IPS-18a (cell line): Measurements from ENCODE around the gene CGB8.
"Not testable (repeated sequence)": the region's sequence is repeated elsewhere in the genome, so short reads cannot be mapped to it uniquely, and the experiment has no call there.

ENCODE experiments used
- H3K27ac ChIP-seq: one replicate; pipeline ENCODE4 v1.5.1; 2013; ENCODE audit warnings: low read length
- H3K27me3 ChIP-seq: one replicate; pipeline ENCODE4 v1.6.1; 2013; ENCODE audit warnings: mild to moderate bottlenecking, low read length; ENCODE audit not compliant: control insufficient read depth, insufficient read depth
- H3K36me3 ChIP-seq: one replicate; pipeline ENCODE4 v1.6.1; 2013; ENCODE audit warnings: low read depth, low read length; ENCODE audit not compliant: control insufficient read depth
- H3K4me1 ChIP-seq: one replicate; pipeline ENCODE4 v1.6.1; 2013; ENCODE audit warnings: low read depth, low read length; ENCODE audit not compliant: control insufficient read depth
- H3K4me3 ChIP-seq: one replicate; pipeline ENCODE4 v1.5.1; 2013; ENCODE audit warnings: low read length
- H3K9ac ChIP-seq: one replicate; pipeline ENCODE4 v1.6.1; 2013; ENCODE audit warnings: mild to moderate bottlenecking, low read length, moderate library complexity
- H3K9me3 ChIP-seq: one replicate; pipeline ENCODE4 v1.6.1; 2013; ENCODE audit warnings: low read depth, low read length; ENCODE audit not compliant: control insufficient read depth

The CGB8 gene

DNA sequence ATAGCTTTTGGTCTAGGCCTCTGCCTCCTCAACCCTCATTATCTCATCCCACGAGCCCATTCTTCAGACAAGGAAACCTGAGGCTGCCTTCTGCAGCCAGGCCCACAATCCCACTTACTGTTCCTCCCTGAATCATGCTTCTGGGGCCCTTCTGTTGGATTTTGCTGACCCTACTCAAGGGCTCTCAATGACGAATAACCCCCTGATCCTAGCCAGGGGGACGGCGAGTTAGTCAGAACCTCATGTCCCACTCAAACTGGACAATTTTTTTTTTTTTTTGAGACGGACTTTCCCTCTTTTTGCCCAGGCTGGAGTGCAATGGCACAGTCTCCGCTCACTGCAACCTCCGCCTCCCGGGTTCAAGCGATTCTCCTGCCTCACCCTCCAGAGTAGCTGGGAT is 26.8 kb downstream of the CGB8 start:
- Histone ChIP-seq H3K27ac (no peak overlapping the region), H3K36me3 (no peaks in the 10 kb centered on the region), H3K9me3 (no peaks in the 10 kb centered on the region), H3K4me1 (peaks cover 4% of the 10 kb centered on the region), H3K4me3 (no peak overlapping the region), H3K9ac (no peak overlapping the region), H3K27me3 (peaks cover 38% of the 10 kb centered on the region)

DNA sequence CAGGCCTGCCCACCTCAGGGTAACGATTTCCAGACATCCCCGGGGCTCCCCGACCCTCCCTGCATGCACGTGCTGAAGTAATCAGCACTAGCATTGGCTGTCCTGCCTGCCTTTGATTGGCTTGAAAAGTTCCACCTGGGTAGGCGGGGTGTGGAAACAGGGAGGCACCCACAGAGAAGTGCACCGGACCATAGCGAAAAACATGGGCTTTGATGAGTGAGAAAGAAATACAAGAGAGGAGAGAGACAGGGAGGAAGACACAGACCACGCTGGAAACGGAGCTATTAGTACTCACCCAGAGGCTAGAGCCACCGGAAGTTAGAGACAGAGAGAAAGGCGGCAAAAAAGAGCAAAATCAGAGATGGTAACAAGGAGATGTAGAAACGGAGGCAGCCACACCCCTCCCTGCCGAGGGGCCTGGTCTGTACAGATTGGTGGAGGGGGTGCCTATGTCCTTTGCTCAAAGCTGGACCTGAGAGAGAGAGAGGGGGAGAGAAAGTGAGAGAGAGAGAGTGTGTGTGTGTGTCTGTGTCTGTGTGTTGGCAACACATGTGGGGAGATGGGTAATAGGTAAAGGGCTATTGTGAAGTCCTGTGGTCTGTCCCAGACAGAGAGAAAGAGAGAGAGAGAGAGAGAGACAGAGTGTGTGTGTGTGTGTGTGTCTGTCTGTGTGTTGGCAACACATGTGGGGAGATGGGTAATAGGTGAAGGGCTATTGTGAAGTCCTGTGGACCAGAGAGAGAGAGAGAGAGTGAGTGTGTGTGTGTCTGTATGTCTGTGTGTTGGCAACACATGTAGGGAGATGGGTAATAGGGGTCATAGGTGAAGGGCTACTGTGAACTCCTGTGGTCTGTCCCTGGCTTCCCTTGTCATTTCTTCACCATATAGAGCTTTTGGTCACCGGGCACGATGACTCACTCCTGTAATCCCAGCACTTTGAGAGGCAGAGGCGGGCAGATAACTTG is 27.7 kb downstream of the CGB8 start:
- no peaks in the 10 kb centered on the region for H3K9me3 ChIP-seq
- H3K36me3 ChIP-seq = no peaks in the 10 kb centered on the region
- peaks cover 4% of the 10 kb centered on the region for H3K4me1 ChIP-seq
- H3K9ac ChIP-seq = no peak overlapping the region
- no peak overlapping the region for H3K27ac ChIP-seq
- no peak overlapping the region for H3K4me3 ChIP-seq
- peaks cover 38% of the 10 kb centered on the region for H3K27me3 ChIP-seq

DNA sequence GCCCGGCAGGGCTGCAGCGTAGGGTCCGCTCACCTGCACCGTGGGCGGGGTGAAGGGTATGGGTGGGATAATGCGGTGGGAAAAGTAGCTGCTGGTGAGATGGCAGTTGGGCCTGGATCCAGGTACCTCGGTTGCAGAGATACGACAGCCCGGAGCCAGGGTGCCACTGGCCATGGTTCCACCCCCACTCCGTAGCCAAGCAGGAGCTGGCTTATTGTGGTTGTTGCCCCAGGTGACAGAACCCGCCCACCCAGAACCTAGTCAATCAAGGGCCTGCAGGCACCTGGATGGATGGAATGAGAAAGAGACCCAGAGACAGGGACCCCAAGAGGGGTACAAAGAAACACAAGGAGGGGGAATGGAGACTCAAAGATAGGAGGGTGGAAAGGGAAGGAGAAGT is 28.6 kb downstream of the CGB8 start:
- H3K27ac ChIP-seq = no peak overlapping the region
- no peak overlapping the region for H3K9ac ChIP-seq
- no peaks in the 10 kb centered on the region for H3K9me3 ChIP-seq
- H3K27me3 ChIP-seq = peaks cover 38% of the 10 kb centered on the region
- H3K4me1 ChIP-seq = peaks cover 4% of the 10 kb centered on the region
- H3K36me3 ChIP-seq = peaks cover 4% of the 10 kb centered on the region
- no peak overlapping the region for H3K4me3 ChIP-seq

DNA sequence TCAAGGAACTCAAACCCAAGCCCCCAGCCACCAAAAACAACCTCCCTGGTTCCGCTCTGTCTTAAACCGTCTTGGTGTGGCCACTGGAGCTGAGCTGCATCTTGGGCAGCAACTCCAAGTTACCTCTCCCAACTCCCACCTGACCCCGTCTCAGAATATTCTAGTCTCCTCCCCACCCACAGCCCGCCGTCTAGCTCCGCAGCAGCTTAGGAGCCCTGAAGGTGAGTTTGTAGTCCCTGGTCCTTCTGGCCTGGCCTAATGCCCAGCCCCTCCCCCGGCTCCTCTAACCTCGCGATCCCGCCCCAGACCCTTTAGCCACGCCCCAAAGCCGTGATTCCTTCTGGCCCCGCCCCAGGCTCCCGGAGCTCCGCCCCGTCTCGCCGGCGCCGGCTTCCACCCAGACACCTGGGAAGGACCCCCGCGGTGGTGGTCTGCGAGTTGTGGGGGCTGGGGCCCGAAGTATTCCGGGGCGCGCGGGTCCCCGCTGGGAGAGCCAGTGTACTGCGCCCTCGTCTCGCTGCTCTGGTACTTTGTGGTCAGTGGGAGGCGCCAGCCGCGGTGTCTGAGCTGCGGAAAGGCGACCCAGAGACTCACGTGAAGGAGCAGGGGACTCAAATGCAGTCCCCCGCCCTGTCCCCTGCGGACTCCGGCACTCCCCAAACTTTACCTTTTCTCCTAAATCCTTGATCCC is 29.5 kb downstream of the CGB8 start:
- Histone ChIP-seq H3K36me3 (peaks cover 9% of the 10 kb centered on the region), H3K9ac (no peak overlapping the region), H3K4me1 (peaks cover 4% of the 10 kb centered on the region), H3K4me3 (peak overlapping the region; percentile 12), H3K27ac (no peak overlapping the region), H3K27me3 (peaks cover 38% of the 10 kb centered on the region), H3K9me3 (no peaks in the 10 kb centered on the region)

DNA sequence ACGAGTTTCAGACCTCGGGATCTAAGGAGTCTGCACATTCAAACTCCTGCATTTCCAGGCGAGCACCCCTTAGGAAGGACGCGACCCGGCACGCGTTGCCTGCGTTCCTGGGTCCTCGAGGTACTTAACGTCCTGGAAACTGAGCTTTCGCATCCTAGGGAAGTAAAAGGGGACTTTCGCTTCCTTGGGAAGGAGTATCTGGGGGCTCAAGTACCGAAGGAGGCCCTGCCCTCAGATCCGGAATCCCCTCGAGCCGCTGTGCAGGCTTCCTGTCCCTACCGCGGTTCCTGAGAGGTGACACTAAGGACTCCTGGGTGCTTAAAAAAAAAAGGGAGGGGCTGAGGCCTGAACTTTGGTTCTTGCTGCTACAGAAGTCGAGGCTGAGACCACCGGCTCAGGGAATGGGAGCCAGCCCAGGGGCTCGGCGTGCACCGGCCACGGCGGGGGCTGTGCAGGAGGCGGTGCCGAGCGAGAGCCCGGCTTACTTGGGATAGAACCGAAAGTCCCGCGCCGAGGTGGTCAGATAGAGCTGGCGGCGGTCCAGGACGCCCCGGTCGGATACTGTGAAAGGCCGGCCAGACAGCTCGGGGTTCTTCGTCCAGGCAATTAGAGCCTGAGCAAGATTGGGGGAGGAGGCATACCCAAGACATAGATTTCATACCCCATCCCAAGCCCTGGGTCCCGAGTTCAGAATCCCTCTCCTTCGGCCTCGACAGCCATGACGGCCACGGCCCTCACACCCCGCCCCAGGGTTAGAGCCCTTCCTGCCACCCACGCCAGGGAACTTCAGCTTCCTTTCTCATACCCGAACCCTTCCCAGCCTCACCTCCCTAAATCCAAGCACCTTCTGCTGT is 30.3 kb downstream of the CGB8 start:
- not testable (repeated sequence) for H3K4me1 ChIP-seq, H3K36me3 ChIP-seq, H3K9me3 ChIP-seq, H3K27ac ChIP-seq, H3K9ac ChIP-seq
- Histone ChIP-seq H3K27me3 (peaks cover 38% of the 10 kb centered on the region), H3K4me3 (peak overlapping the region; percentile 51)

DNA sequence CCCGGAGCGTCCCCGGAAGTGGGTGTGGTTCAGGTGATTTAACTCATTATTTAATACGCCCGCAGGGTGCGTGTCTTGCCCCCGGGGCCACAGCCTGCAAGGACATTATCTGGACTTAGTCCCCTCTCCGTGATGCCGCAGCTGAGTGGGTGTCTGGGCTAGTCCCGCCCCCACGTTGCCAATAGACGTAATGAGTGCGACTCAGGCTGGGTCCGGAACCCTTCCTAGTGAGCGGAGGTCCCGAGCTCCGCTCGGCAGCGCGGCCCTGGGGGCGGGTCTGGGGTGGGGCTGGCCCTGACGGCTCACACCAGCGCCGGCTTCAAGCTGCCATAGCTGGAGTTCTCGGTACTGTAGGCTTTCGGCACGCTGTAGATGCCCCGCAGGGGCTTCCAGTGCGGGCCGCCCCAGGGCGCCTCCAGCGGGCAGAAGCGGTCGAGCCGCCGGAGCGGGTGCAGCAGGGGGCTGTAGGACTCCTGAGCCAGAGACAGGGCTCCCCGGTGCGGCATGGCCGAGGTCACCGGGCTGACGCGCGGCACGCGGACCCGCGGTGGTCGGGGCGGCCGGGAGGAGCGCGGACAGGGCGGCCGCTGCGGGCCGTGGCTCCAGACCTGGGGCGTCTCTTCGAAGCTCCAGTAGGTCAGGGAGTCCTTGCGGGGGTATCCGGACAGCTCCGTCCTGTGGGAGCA is 31.1 kb downstream of the CGB8 start:
- Histone ChIP-seq H3K36me3 (peaks cover 9% of the 10 kb centered on the region), H3K9ac (no peak overlapping the region), H3K4me1 (peaks cover 4% of the 10 kb centered on the region), H3K9me3 (no peaks in the 10 kb centered on the region), H3K4me3 (peak overlapping the region; percentile 51), H3K27me3 (peaks cover 38% of the 10 kb centered on the region), H3K27ac (no peak overlapping the region)

DNA sequence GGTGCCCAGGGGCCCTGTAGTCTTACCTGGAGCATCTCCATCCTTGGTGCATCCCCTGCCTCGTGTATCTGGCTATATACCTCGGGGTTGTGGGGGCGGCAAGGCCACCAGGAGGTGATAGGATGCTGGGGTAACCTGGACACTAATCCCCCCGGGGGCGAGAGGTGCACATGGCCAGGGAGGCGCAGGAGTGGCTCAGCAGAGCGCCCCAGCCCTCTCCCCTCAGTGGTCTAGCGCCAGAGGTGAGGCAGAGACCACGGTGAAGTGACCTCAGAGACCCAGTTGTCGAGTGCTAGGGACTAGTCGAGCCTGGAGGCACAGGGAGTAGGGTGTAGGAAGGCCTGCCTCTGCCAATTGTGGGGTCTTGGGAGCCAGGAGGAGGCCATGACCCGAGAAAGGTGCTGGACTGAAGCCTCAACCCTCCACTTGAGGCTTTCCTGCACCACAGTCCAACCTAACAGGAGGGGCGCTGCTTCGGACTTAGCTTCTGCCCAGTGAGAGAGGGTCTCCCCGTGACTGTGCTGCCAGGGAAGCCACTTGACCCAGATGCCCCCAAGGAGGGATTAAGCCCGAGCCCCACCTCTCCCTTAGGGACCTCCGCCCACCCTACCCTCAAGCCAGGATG is 31.8 kb downstream of the CGB8 start, which contains the start of gene LHB:
TSS of gene LHB (minus strand) at position 51 of the 625 bp plus-strand sequence. CDS start at position 41, 10 bp downstream.
- Histone ChIP-seq H3K27me3 (peaks cover 37% of the 10 kb centered on the region), H3K4me1 (peaks cover 4% of the 10 kb centered on the region), H3K36me3 (peaks cover 9% of the 10 kb centered on the region), H3K27ac (no peak within 1 kb of the TSS), H3K4me3 (peak within 1 kb of the TSS; percentile 51), H3K9me3 (no peaks in the 10 kb centered on the region), H3K9ac (no peak within 1 kb of the TSS)

DNA sequence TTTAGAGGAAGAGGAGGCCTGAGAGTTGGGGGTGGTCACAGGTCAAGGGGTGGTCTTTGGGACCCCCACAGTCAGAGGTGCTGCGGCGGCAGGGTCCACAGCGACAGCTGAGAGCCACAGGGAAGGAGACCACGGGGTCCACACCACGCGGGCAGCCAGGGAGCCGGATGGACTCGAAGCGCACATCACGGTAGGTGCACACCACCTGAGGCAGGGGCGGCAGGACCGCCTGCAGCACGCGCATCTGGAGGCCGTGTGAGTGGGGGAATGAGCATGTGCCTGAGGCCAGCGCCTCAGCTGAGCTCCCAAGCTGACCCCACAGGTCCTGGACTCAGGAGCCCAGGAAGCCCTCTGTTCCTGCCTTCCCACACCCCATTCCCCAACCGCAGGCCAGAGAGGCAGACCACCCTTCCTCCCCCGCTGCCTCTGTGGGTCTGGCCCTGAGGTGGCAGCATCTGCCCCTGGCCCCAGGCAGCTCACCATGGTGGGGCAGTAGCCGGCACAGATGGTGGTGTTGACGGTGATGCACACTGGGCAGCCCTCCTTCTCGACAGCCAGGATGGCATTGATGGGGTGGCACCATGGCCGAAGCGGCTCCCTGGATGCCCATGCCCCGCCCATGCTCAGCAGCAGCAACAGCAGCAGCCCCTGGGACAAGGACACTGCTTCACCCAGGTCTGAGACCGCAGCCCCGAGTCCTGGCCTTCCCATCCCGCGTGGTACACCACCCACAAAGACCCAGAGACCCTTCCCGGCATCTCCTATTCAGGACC is 32.7 kb downstream of the CGB8 start:
- Histone ChIP-seq H3K27me3 (peaks cover 28% of the 10 kb centered on the region), H3K9ac (no peak overlapping the region), H3K4me3 (no peak overlapping the region), H3K4me1 (peaks cover 4% of the 10 kb centered on the region), H3K9me3 (no peaks in the 10 kb centered on the region), H3K36me3 (peaks cover 15% of the 10 kb centered on the region), H3K27ac (no peak overlapping the region)

DNA sequence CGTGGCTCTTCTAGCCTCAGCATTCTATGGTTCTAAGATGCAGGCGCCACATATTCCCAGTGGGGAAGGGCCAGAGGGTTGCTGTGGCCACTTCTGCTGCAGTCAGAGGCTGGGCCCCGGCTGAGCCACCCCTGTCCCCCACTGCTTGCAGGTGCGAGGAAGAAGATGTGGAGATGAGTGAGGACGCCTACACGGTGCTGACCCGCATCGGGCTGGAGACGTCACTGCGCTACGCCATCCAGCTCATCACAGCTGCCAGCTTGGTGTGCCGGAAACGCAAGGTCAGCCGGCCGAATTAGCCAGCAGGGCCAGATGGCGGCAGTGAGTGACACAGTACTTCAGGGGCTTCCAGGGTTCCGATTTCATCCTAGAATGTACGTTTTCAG is 34.0 kb downstream of the CGB8 start:
- Histone ChIP-seq H3K9me3 (no peaks in the 10 kb centered on the region), H3K9ac (no peak overlapping the region), H3K4me3 (no peak overlapping the region), H3K4me1 (peaks cover under 1% of the 10 kb centered on the region), H3K27ac (no peak overlapping the region), H3K27me3 (peaks cover 19% of the 10 kb centered on the region), H3K36me3 (peaks cover 26% of the 10 kb centered on the region)
